HepG2 (cell line): Measurements from ENCODE around the gene KRT6C.

Experiments used
- FOSL1 ChIP-seq: sonication (generic); formaldehyde crosslinking; IDR thresholded peaks from 2 replicates; pipeline ENCODE4 v1.9.0; 2021; ENCODE audit warnings: missing genetic modification reagents, borderline replicate concordance
- HIVEP1 ChIP-seq: sonication (generic); formaldehyde crosslinking; IDR thresholded peaks from 2 replicates; pipeline ENCODE4 v1.4.0; 2020; ENCODE audit warnings: mild to moderate bottlenecking, missing genetic modification reagents
- HNRNPLL ChIP-seq: fragments of 200-400 bp; formaldehyde crosslinking; IDR thresholded peaks from 2 replicates; pipeline ENCODE4 v1.6.1; 2017; ENCODE audit warnings: mild to moderate bottlenecking, low read depth, low read length; ENCODE audit not compliant: poor library complexity, severe bottlenecking
- HOXA5 ChIP-seq: sonication (generic); formaldehyde crosslinking; IDR thresholded peaks from 2 replicates; pipeline ENCODE4 v1.4.0; 2020; ENCODE audit warnings: missing genetic modification reagents
- HOXA7 ChIP-seq: sonication (generic); formaldehyde crosslinking; IDR thresholded peaks from 2 replicates; pipeline ENCODE4 v1.8.1; 2022; ENCODE audit warnings: mild to moderate bottlenecking, missing genetic modification reagents, moderate library complexity
- MAFG ChIP-seq: sonication (generic); formaldehyde crosslinking; IDR thresholded peaks from 2 replicates; pipeline ENCODE4 v1.5.1; 2020; ENCODE audit warnings: mild to moderate bottlenecking, missing genetic modification reagents
- MAX ChIP-seq: IDR thresholded peaks from 2 replicates; pipeline ENCODE4 v1.6.1; 2012; ENCODE audit warnings: inconsistent platforms
- MXD1 ChIP-seq: sonication (generic); formaldehyde crosslinking; IDR thresholded peaks from 2 replicates; pipeline ENCODE4 v1.4.0; 2020; ENCODE audit warnings: mild to moderate bottlenecking, missing genetic modification reagents
- POLR2A ChIP-seq, 2 experiments: IDR thresholded peaks; 2 replicates each; pipeline ENCODE4 v1.6.1; 2011; ENCODE audit warnings: low read depth in 2 of 2, low read length in 2 of 2, mild to moderate bottlenecking in 1 of 2, moderate library complexity in 1 of 2; ENCODE audit not compliant: insufficient read depth in 1 of 2
- SMC3 ChIP-seq: IDR thresholded peaks from 2 replicates; pipeline ENCODE4 v1.6.1; 2011; ENCODE audit warnings: low read length, improper control_type of control experiment
- ZBTB4 ChIP-seq: sonication (generic); formaldehyde crosslinking; IDR thresholded peaks from 2 replicates; pipeline ENCODE4 v1.4.0; 2020; ENCODE audit warnings: missing genetic modification reagents, mild to moderate bottlenecking, borderline replicate concordance
- TF ChIP-seq, protein P1 (sequence below): sonication (generic); formaldehyde crosslinking; IDR thresholded peaks from 2 replicates; pipeline ENCODE4 v1.5.0; 2020; ENCODE audit warnings: mild to moderate bottlenecking, missing genetic modification reagents, moderate library complexity
- TF ChIP-seq, protein P2 (sequence below): IDR thresholded peaks from 2 replicates; pipeline ENCODE4 v1.6.1; 2016; ENCODE audit warnings: control low read depth
- TF ChIP-seq, protein P3 (sequence below): sonication (generic); formaldehyde crosslinking; IDR thresholded peaks from 2 replicates; pipeline ENCODE4 v1.8.0; 2022; ENCODE audit warnings: mild to moderate bottlenecking, missing genetic modification reagents; ENCODE audit not compliant: insufficient replicate concordance

DNA sequence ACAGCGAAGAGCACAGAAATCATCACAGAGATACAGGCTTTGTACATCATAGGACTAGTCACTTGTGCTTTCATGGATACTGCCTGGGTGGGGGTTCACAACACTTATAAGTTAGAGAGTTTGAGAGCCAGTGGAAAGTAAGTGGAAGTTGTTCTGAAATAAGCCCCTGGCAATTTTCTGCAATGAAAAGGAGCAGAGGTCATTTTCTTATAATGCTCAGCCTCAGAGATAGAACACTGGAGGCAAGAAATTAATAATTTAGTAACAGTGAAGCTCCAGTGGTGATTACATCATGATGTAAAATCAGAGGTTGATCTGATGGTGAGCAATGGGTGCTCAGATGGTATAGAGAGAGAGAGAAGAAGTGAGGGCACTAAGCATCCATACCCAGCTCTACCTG, 13.6 kb upstream of the KRT6C start:
- no peak for TF ChIP-seq HIVEP1 (CRISPR knock-in tag)
- TF ChIP-seq, protein P1, sequence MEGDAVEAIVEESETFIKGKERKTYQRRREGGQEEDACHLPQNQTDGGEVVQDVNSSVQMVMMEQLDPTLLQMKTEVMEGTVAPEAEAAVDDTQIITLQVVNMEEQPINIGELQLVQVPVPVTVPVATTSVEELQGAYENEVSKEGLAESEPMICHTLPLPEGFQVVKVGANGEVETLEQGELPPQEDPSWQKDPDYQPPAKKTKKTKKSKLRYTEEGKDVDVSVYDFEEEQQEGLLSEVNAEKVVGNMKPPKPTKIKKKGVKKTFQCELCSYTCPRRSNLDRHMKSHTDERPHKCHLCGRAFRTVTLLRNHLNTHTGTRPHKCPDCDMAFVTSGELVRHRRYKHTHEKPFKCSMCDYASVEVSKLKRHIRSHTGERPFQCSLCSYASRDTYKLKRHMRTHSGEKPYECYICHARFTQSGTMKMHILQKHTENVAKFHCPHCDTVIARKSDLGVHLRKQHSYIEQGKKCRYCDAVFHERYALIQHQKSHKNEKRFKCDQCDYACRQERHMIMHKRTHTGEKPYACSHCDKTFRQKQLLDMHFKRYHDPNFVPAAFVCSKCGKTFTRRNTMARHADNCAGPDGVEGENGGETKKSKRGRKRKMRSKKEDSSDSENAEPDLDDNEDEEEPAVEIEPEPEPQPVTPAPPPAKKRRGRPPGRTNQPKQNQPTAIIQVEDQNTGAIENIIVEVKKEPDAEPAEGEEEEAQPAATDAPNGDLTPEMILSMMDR (CRISPR knock-in tag) = no peak
- TF ChIP-seq, protein P2, sequence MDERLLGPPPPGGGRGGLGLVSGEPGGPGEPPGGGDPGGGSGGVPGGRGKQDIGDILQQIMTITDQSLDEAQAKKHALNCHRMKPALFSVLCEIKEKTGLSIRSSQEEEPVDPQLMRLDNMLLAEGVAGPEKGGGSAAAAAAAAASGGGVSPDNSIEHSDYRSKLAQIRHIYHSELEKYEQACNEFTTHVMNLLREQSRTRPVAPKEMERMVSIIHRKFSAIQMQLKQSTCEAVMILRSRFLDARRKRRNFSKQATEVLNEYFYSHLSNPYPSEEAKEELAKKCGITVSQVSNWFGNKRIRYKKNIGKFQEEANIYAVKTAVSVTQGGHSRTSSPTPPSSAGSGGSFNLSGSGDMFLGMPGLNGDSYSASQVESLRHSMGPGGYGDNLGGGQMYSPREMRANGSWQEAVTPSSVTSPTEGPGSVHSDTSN (CRISPR knock-in tag) = no peak
- TF ChIP-seq POLR2A (IDR thresholded peaks at IDR 0.05; ENCODE audit: insufficient read depth in 1 of 2, low read depth in 2 of 2, low read length in 2 of 2) = no peak
- TF ChIP-seq MXD1 (CRISPR knock-in tag) = no peak
- TF ChIP-seq MAX = no peak
- no peak for TF ChIP-seq HOXA7 (CRISPR knock-in tag)
- no peak for TF ChIP-seq HNRNPLL
- TF ChIP-seq ZBTB4 (CRISPR knock-in tag) = no peak
- TF ChIP-seq, protein P3, sequence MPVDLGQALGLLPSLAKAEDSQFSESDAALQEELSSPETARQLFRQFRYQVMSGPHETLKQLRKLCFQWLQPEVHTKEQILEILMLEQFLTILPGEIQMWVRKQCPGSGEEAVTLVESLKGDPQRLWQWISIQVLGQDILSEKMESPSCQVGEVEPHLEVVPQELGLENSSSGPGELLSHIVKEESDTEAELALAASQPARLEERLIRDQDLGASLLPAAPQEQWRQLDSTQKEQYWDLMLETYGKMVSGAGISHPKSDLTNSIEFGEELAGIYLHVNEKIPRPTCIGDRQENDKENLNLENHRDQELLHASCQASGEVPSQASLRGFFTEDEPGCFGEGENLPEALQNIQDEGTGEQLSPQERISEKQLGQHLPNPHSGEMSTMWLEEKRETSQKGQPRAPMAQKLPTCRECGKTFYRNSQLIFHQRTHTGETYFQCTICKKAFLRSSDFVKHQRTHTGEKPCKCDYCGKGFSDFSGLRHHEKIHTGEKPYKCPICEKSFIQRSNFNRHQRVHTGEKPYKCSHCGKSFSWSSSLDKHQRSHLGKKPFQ (CRISPR knock-in tag) = no peak
- TF ChIP-seq SMC3 = no peak
- no peak for TF ChIP-seq MAFG
- TF ChIP-seq FOSL1 = no peak
- TF ChIP-seq HOXA5 = no peak
